CD4-positive, alpha-beta T cell treated with Interleukin-17A for 1 hour (primary cell): Measurements from ENCODE around the gene CFAP65.

ENCODE experiments used
- DNase-seq: peaks from one replicate; pipeline ENCODE4 v3.0.0-alpha.2; 2020

The CFAP65 gene

GRCh38 chr2:219060821-219061791, 19.8 kb upstream of the CFAP65 start, which contains the start of gene IHH:
TSS of gene IHH (minus strand) at chr2:219060921. CDS start at chr2:219060467, 454 bp downstream.
- no peak for DNase-seq

GRCh38 chr2:219059725-219060682, 18.7 kb upstream of the CFAP65 start:
- DNase-seq: no peak

GRCh38 chr2:219059375-219059724, 18.0 kb upstream of the CFAP65 start:
- DNase-seq: no peak

DNA sequence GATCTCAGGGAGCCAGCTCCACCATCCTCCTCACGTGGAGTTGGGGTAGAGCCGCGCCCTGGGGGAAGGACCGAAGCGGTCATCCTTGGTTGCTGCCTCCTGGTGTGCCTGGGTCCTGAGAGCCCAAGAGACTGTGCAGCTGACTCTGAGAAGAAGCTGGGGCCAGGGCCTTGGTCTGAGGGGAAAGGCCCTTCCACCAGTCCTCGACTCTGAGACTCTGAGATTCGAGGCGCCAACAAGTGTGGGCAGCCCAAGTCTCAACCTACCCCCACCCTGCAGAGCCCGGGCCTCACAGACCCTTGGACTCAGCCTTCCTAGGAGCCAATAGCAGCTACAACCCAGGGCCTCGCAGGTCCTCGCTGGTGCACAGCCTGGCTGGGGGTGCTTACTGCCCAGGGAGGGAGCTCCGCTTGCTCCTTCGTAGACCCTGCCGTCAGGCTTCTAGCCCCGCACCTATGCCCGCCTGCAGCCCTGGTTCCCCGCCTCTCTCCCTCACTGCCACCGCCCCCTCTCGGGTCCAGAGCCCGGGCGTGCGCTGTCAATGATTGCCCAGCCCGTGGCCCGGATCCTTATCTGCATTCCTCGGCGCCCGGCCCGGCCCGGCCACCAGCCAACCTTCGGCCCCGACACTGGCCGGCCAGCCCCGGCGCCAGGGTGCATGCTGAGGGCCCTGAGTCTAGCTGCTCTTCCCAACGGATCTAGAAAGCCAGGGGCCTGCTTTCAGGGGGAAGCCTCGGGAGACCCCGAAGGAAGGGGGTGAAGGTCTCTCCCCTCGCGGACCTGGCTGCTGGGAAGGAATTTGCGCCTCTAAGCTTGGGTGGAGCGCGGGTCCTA, 17.4 kb upstream of the CFAP65 start:
- no peak for DNase-seq

DNA sequence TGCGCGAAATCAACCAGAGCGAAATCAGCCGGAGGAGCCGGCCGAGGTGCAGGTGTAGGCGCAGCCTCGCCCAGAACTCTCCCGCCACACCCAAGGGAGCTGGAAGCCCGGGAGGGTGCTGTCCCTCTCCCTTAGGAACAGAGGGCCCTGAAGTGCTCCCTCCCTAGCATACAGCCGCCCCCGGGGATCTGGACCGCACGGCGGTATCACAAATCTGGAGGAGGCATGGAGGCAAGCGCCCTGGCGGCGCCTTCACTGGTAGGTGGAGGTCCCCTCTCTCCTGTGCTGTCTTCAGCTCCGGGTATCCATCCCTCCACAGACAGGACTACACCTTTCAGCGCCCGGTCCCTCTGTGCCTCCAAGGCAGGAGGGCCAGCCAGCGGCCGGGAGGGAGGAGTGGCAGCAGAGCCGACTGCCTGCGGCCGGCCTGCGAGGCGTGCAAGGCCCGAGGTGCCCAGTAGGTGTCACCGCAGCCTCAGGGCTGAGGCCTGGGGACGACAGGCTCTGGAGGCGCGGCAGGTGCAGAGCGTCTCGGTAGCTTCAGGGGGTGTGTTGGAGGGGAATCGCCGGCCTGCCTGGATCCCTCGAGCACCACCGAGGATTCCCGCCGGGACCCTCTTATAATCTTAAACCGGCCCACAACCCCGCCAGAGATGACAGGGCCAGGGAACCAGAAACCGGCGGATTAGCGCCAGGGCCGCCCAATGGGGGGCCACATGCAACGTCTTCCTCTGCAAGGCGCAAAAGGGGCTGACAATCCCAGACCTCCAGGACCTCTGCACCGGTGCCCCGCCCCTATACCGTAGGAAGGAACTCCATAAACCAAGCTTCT, 16.6 kb upstream of the CFAP65 start:
- peak; percentile 77 for DNase-seq

DNA sequence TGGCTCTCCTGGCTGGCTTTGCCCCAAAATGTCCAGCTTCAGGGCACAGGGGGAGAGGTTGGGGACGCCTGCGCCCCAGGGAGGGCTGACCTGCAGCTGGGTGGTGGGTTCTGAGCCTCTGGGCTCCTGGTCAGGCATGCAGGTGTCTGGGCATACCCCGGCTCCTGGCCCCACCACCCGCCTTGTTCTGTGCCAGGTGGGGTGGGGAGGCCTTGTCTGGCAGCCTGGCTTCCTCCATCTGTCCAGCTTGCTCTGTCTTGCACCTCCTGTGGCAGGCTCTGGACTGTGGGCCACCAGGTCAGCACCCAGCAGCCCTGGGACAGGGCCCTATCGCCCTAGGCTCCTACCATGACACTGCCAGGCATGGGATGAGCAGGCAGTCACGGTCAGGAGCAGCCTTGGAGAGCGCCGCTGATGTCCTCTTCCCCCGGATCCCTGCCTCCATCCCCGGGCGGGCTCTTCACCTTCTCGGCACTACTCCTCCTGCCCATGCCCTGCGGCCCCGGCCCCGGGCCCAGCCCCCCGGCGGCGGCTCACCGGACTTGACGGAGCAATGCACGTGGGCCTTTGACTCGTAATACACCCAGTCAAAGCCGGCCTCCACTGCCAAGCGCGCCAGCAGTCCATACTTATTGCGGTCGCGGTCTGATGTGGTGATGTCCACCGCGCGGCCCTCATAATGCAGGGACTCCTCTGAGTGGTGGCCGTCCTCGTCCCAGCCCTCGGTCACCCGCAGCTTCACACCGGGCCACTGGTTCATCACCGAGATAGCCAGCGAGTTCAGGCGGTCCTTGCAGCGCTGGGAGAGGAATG, 15.8 kb upstream of the CFAP65 start:
- DNase-seq: no peak

DNA sequence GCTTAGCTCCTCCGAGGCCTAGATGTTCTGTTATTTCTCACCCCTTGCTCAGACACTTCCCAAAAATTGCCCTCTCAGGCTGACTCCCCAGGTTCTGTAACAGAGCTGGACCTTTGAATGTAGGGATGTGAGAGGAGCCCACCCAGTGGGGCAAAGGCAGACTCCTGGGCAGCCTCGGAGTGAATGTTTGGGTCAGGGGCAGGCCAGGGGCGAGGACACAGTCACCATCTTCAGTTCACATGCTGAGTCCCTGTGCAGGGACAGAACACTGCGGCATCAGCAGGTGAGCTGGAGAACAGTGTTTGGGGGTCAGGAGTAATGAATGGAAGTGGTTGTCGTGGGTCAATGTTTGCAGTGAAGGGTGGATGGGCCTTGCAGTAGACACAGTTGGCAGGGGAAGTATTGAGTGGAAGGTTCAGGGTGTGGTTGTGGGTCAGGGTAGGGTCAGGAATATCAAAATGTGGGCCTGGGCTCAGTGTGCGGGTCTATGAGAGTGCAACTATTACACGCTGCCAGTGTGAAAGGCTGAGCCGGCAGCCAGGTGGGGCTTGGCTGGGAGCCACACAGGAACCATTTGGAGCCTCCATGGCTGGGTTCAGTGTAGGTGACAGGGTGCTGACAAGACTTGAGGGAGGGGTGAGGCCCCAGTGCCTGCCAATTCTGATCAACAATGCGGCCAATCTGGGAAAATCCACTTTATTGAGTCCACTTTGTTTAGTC, 15.0 kb upstream of the CFAP65 start:
- no peak for DNase-seq

DNA sequence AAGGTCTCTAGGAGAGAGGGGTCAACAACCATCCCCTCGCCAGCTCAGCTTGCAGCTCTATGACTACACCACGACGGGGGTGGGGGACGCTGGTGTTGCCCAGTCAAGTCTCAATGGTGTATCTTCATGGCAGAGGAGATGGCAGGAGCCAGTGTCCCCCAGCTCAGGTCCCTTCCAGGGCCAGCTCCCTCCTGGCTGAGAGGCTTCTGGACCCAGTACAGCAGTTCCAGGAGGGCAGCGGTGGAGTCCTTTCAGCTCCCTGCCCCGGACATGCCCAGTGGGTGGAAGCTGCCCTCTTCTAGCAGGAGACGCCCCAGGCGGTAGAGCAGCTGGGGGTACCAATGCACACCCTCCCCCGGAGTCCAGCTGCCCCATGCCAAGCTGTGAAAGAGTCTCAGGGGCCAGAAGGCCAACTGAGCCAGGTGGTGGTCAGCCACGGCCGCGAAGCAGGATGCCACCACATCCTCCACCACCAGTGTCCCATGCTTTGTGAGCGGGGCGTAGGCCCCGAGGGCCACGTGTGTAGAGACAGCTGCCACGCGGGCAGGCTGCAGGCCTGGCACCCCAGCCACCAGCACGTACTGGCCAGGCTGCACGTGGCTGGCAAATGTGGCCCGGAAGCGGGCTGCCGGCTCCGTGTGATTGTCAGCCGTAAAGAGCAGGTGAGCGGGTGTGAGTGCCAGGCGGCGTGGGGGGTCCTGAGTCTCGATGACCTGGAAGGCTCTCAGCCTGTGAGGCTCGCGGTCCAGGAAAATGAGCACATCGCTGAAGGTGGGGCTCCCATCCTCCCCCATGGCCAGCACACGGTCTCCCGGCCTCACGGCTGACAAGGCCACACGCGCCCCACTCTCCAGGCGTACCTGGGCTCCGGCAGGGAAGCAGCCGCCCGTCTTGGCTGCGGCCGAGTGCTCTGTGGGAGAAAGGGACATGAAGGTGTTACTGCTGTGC, 13.9 kb upstream of the CFAP65 start:
- DNase-seq: no peak

- DNase-seq: no peak
These were observed 8.0 kb upstream of the CFAP65 start for GRCh38 chr2:219049282-219049681.

GRCh38 chr2:219045937-219046550, 4.7 kb upstream of the CFAP65 start:
- no peak for DNase-seq

DNA sequence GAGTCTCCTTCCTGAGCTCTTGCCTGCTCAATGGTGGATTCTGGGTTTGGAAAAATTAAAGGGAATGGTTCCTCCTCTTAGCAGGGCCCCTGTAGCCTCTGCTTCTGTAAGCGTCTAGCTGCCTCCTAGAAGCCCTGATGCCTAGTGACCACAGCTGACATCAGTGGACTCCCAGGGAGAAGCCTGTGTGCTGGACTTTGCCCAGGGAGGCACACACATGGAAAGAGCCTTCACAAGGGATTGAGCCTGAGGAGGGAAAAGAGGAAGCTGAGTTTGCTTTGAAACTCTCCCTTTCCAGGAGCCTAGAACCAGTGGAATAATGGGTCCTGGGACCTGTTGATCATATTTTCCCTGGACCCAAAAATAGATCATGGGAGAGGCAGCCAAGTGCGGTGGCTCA, 1.4 kb upstream of the CFAP65 start:
- DNase-seq: no peak

DNA sequence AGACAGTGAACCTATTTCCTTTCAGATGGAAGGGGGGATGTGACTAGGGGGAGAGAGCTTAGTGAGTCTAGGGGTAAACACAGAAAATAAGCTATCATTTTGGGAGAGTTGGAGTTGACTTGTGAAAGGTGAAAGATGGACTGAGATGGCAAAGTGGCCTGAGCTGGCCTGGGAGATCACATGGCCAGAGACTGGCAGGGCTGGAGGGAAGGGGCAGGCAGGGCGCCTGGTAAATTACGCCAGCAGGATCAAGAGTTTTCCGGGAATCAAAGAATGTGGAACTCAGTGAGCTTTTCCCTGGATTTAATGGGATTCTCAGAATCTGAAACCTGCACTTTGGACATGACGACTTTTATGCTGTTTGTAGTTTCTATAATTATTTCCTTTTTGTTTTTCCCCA, 841 bp upstream of the CFAP65 start:
- DNase-seq: no peak

DNA sequence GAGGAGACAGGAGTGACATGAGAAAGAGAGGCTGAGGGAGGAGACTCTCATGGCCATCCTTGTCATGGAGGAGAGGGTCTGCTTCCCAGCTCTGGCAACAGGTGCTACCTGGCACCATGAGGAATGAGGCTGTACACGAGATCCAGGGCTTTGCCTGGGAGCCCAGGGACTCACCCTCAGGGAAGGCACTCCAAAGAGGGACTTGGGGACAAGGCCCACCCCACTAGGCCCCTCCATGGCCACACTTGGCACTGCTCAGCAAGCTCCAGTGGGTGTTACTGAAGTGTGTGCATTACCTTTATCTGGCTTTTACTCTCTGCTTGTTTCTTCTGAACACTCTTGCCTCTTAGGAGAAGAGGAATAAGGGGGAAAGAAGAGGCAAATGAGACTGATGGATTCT, 2.7 kb downstream of the CFAP65 start:
- DNase-seq: no peak

DNA sequence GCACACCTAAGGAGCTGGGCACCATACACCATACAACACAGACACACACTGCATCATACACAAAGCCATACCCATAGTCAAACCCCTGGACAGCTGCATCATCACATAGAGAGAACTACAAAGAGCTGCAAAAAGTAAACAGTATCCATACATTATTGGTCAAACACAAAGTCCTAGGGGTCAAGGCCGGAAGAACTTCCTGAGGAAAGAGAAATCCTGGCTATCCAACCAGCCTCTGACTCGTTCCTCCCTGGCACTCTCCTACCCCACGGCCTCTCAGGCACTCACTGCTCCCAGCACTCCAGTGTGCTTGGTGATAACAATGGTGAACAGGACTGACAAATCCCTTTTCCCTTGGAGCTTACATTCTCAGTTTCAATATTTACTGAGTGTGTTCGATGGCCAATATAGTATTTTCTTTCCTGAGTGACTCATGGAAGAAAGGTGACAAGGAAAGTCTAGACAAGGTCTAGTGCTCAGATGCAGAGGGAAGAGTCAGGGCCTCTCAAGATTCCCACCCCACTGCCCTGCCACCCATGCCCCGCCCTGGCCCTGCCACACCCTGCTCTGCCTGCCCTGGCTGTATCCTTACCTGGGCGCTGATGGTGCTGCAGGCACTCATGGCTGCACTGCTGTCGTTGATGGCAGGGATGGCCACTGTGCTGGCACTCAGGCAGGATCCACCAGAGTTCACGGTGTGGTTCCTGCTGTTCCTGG, 3.4 kb downstream of the CFAP65 start:
- no peak for DNase-seq

DNA sequence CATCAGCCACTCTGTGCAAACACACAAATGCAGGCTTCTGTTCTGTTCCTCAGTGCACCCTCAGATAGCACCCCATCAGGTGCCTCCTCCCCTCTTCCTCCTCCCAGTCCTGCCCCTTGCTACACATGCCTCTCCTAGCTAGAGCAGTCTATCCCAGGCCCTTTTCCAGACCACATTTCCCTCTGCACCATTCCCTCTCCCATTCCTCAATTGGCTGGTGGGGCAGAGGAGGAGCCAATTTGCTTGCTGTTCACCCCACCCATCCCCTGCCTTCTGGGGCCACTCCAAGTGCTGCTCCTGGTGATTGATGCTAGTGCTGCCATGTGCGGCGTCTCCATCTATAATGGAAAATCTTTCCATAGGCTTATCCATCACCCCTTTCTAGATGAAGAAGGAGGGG, 5.4 kb downstream of the CFAP65 start:
- DNase-seq: no peak

DNA sequence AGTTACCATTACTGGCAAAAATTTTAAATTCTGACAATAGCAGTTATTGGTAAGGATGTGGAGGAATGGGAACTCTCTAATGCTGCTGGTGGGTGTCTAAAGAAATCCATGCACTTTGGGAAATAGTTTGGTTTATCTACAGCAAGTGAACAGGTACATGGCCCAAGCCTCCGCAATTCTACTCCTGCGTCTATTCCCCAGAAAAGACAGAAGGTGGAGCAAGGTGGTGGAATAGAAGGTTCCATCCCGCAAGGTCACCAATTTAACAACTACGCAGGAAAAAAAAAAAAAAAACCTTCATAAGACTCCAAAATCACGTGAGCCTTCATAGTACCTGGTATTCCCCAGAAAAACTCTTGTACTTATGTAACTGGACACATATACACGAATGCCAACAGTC, 6.5 kb downstream of the CFAP65 start:
- no peak for DNase-seq

DNA sequence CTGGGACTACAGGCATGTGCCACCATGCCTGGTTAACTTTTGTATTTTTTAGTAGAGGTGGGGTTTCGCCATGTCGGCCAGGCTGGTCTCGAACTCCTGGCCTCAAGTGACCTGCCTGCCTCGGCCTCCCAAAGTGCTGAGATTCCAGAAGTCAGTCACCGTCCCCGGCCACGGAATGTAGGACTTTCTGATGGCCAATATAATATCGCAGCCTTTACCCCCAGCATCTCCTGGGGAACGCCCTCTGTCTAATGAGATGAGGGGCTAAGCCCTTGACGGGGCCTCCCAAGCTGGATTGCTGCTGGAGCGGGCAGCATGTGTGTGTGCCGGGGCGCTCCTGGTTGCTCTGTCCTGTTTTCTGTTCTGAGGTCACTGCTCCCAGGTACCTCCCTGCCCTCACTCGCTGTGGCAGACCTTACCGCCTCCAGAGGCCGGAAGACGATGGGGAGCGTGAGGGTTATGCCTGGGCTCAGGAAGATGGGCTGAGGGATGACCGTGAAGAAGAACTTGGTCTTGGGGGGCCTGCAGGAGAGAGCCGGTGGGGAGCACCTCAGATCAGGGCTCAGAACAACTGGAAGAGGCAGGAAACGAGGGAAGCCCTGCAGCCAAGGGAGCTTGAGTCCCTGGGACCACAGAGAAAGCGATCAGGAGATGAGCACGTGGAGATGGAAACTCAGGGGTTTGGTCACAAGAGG, 9.1 kb downstream of the CFAP65 start:
- DNase-seq: no peak
